Activated CD8-positive, alpha-beta T cell treated with anti-CD3 and anti-CD28 coated beads for 36 hours (primary cell): ENCODE results near the gene LDLRAP1. TPM values are rescaled to one million over a fixed set of nuclear protein-coding genes. Genes with fewer than 3 reads are reported as not detected.

Experiments
- ATAC-seq: fragments of 200-7000 bp; cut with Tn5 transposase; one replicate; pipeline ENCODE4 v1.10.0; 2021; ENCODE audit warnings: mild to moderate bottlenecking, moderate library complexity
- CTCF ChIA-PET: fragments of 350-600 bp; sonication (Branson Sonifier 250); formaldehyde crosslinking; loops from one replicate; lab custom pipeline; 2021; ENCODE audit warnings: antibody characterized with exemption; lab: Charles Lee
- POLR2A ChIA-PET: fragments of 350-600 bp; sonication (Branson Sonifier 250); formaldehyde crosslinking; loops from one replicate; lab custom pipeline; 2021; ENCODE audit warnings: antibody characterized with exemption; lab: Charles Lee
- DNase-seq: peaks from one replicate; pipeline ENCODE4 v3.0.0-alpha.2; 2020
- H3K27ac Mint-ChIP-seq: one replicate; pipeline ENCODE4 v1.8.0; 2021; ENCODE audit warnings: mild to moderate bottlenecking, mixed read lengths
- H3K27me3 Mint-ChIP-seq: one replicate; pipeline ENCODE4 v1.8.0; 2021; ENCODE audit warnings: mixed read lengths
- H3K36me3 Mint-ChIP-seq: one replicate; pipeline ENCODE4 v1.8.0; 2021; ENCODE audit warnings: low read depth, mixed read lengths
- H3K4me1 Mint-ChIP-seq: one replicate; pipeline ENCODE4 v1.8.0; 2021; ENCODE audit warnings: low read depth, mixed read lengths
- H3K4me3 Mint-ChIP-seq: one replicate; pipeline ENCODE4 v1.8.0; 2021; ENCODE audit warnings: mild to moderate bottlenecking, moderate library complexity, mixed read lengths
- H3K9me3 Mint-ChIP-seq: one replicate; pipeline ENCODE4 v1.8.0; 2021; ENCODE audit warnings: mixed read lengths
- intact Hi-C: fragments of 100-400 bp; cut with micrococcal nuclease; formaldehyde crosslinking; loops from one replicate; pipeline ENCODE4 v1.10.0; 2022
- total RNA-seq, 2 experiments: library from RNA; stranded (reverse); gene quantifications; one replicate each; pipeline ENCODE4 v1.2.3, GENCODE V29; 2021
- TF ChIP-seq, protein P1 (sequence below): fragments of 200-600 bp; IDR thresholded peaks from one replicate; pipeline ENCODE4 v1.8.0; 2022; ENCODE audit warnings: antibody characterized with exemption, mild to moderate bottlenecking

LDLRAP1 gene
- total RNA-seq, 2 experiments from 2014 or later = 13.4 to 14.5 TPM

DNA sequence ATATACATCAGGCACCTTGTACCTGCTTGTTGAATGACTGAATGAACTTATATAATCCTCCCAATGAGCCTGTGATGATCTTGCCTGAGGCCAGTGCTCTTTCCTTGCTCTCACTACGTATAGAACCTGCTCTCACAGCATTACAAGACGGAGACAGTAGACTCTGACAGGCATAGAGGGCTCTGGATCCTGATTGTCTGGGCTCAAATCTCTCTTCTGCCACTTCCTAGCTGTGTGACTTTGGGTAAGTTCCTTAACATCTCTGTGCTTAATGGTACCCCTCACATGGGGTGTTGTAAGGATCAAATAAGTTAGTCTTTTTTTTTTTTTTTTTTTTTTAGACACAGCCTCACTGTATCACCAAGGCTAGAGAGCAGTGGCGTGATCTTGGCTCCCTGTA lies 69.0 kb downstream of the LDLRAP1 start:
- Mint-ChIP-seq H3K27ac (no peak overlapping the region), H3K4me3 (no peak overlapping the region), H3K9me3 (no peaks in the 10 kb centered on the region), H3K36me3 (no peaks in the 10 kb centered on the region), H3K4me1 (peaks cover 35% of the 10 kb centered on the region), H3K27me3 (peaks cover 18% of the 10 kb centered on the region)
- ChIA-PET POLR2A (interaction anchor here (0.6 kb wide), 1 partner anchor 359 kb away, joined by 3 read pairs; no protein-coding TSS in a partner anchor), CTCF (interaction anchor here (0.7 to 1.4 kb wide), 5 partner anchors 15 to 198 kb away, joined by 3 to 7 read pairs (median 4); no protein-coding TSS in a partner anchor)
- ATAC-seq (no peak), DNase-seq (no peak)
- intact Hi-C loops = no loop called here
- TF ChIP-seq, protein P1, sequence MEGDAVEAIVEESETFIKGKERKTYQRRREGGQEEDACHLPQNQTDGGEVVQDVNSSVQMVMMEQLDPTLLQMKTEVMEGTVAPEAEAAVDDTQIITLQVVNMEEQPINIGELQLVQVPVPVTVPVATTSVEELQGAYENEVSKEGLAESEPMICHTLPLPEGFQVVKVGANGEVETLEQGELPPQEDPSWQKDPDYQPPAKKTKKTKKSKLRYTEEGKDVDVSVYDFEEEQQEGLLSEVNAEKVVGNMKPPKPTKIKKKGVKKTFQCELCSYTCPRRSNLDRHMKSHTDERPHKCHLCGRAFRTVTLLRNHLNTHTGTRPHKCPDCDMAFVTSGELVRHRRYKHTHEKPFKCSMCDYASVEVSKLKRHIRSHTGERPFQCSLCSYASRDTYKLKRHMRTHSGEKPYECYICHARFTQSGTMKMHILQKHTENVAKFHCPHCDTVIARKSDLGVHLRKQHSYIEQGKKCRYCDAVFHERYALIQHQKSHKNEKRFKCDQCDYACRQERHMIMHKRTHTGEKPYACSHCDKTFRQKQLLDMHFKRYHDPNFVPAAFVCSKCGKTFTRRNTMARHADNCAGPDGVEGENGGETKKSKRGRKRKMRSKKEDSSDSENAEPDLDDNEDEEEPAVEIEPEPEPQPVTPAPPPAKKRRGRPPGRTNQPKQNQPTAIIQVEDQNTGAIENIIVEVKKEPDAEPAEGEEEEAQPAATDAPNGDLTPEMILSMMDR = no peak

GRCh38 chr1:25613091-25613490 lies 69.7 kb downstream of the LDLRAP1 start:
- intact Hi-C loops = no loop called here
- CTCF ChIA-PET = interaction anchor here (0.7 to 1.3 kb wide), 2 partner anchors 45 to 77 kb away, joined by 3 read pairs; no protein-coding TSS in a partner anchor
- DNase-seq = no peak
- no peak overlapping the region for H3K4me3 Mint-ChIP-seq
- POLR2A ChIA-PET = no interaction called here
- peaks cover 18% of the 10 kb centered on the region for H3K27me3 Mint-ChIP-seq
- H3K27ac Mint-ChIP-seq = no peak overlapping the region
- no peak for ATAC-seq
- H3K9me3 Mint-ChIP-seq = no peaks in the 10 kb centered on the region
- TF ChIP-seq, protein P1 = no peak
- H3K4me1 Mint-ChIP-seq = peaks cover 36% of the 10 kb centered on the region
- H3K36me3 Mint-ChIP-seq = no peaks in the 10 kb centered on the region

DNA sequence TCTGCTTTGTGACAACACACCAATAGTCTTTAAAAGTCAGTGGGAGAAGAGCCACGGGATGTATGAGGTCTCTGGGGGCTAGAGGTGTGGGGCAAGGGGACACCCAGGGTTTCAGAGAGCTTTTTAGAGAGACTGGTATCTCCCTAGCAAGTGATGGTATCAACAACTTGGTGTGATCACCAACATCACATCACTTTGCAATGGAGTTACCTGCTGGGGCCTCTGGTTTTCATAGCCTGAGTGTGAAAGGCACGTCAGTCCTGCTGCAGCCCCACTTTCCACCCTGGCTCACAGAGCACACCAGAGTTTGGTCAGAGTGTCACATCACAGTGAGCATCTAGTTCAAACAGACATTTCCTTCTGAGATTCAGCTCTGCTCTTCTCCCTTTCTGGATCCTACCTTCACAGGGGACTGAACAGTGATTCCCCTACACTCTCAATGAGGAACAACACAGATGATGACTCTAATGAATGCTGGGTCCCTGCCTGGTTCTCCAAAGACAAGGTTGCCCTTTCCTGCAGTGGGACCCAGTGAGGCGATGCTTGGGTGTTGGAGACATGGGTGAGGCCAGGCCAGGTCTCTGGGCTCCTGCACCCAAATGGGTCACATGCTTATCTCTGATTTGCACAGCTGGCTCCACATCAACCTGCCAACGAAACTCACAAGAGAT lies 71.2 kb downstream of the LDLRAP1 start:
- H3K9me3 Mint-ChIP-seq = no peaks in the 10 kb centered on the region
- H3K27me3 Mint-ChIP-seq = peaks cover 21% of the 10 kb centered on the region
- ChIA-PET CTCF (interaction anchor here (0.7 to 2.7 kb wide), 8 partner anchors 9 to 181 kb away, joined by 3 to 9 read pairs (median 4); no protein-coding TSS in a partner anchor), POLR2A (interaction anchor here (1.0 to 2.1 kb wide), 3 partner anchors 10 to 67 kb away, joined by 3 to 7 read pairs (median 5); no protein-coding TSS in a partner anchor)
- H3K4me1 Mint-ChIP-seq = peaks cover 43% of the 10 kb centered on the region
- H3K27ac Mint-ChIP-seq = no peak overlapping the region
- no peak overlapping the region for H3K4me3 Mint-ChIP-seq
- no peaks in the 10 kb centered on the region for H3K36me3 Mint-ChIP-seq
- TF ChIP-seq, protein P1 = no peak
- intact Hi-C loops = no loop called here
- DNase-seq (peak; percentile 40), ATAC-seq (no peak)

DNA sequence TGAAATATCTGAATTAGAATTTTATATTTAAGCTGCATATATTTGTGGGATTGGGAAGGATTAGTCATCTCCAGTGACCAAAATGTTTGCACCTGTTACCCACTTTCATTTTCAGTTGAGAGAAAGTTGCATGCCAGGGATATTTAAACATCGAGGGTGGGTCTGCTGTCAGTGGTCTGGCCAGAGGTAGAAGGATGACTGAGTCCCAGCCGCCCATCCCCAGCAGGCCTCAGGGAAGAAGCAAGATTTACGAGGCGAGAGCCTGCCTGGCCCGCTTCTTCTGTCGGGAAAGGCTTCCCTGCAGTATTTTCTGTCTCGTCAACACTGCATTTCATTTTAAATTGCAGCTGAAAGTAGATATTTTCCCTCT lies 71.8 kb downstream of the LDLRAP1 start:
- ChIA-PET CTCF (interaction anchor here (0.7 to 2.7 kb wide), 9 partner anchors 9 to 181 kb away, joined by 3 to 9 read pairs (median 4); no protein-coding TSS in a partner anchor), POLR2A (interaction anchor here (1.0 to 2.1 kb wide), 2 partner anchors 9 to 61 kb away, joined by 5 to 7 read pairs; no protein-coding TSS in a partner anchor)
- H3K9me3 Mint-ChIP-seq = no peaks in the 10 kb centered on the region
- TF ChIP-seq, protein P1 = no peak
- H3K4me1 Mint-ChIP-seq = peaks cover 48% of the 10 kb centered on the region
- H3K27me3 Mint-ChIP-seq = peaks cover 18% of the 10 kb centered on the region
- no peak overlapping the region for H3K4me3 Mint-ChIP-seq
- intact Hi-C loops = no loop called here
- H3K36me3 Mint-ChIP-seq = no peaks in the 10 kb centered on the region
- ATAC-seq (no peak), DNase-seq (peak; percentile 24)
- H3K27ac Mint-ChIP-seq = no peak overlapping the region
